Middle frontal gyrus (tissue), 1 donor: ENCODE measurements around the gene COL19A1.
"Not testable (repeated sequence)": the region's sequence is repeated elsewhere in the genome, so short reads cannot be mapped to it uniquely, and the experiment has no call there.

Experiments used
- DNase-seq: peaks from one replicate; pipeline ENCODE4 v3.0.0-alpha.2; 2015; ENCODE audit warnings: low spot score; ENCODE audit errors: extremely low spot score

The COL19A1 gene

GRCh38 chr6:69866351-69866769 lies at the start of gene COL19A1:
Gene COL19A1, plus strand, starts transcription at chr6:69866556. Its CDS starts 13,012 bp downstream, at chr6:69879568.
- DNase-seq, result no peak

DNA sequence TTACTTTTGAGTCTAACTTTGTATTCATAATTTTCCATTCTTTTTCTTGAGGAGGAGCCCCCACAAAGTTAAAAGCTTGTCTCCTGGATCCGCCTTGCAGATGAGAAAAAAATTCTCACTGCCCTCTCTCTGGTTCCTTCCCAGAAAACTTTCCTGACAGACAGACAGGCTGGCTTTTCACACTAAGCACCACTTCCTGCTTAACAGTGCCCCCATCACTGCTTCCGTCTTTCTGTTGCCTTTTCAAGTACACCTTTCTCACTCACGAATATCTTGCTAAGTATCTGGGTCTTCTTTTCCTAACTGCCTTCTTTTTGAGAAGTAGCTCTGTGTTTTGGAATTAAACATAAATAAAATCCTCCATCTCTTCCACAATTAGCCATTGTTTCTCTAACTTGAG lies 49.8 kb upstream of the COL19A1 start:
- DNase-seq, result no peak

DNA sequence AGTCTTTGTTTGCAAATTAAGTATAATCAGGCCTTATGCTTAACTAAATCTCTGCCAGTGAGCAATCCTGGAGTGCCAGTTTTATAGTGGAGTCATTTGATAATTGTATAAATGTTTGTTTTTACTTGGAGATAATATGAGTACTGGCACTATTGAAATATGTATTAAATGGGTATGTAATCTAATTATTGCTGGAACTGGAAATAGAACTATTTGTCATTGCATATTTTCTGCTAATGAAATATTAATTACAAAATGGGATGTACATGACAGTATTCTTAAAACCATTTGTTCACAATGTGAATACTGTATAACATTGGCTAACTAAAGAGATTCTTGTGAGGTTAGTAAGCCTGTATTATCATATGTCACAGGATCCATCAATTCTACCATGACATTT lies 49.0 kb upstream of the COL19A1 start:
- no peak for DNase-seq

DNA sequence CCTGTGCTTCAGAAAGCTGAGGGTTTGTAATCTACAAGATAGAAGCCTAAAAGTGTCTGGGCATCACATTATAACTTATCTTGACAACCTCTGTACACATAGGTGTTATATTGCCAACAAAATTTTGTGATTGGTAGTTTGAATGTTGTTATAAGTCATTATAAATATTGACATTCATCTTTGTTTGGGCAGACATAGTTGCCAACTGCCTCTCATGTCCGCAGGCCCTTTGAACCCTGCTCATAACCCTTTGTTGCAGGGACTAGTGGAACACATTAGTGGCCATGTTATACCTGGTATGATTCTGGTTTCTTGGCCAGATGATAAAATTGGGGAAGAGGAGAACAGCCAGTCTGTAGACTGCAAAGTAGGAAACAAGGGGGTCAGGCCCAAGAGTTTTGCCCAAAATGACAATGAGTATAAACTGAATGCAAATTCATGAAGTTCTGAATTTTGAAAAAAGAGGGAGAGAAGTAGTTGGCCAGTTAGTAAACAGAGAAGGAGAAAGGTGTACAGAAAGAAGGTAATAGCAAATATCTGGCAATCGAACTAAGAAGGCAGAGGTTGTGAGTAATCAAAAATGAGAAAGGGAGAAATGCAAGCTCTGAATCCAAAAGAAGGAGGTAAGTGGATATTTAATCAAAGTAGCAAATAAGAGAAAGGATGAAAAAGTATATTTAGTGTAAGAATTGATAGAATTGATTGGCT lies 48.0 kb upstream of the COL19A1 start:
- no peak for DNase-seq

DNA sequence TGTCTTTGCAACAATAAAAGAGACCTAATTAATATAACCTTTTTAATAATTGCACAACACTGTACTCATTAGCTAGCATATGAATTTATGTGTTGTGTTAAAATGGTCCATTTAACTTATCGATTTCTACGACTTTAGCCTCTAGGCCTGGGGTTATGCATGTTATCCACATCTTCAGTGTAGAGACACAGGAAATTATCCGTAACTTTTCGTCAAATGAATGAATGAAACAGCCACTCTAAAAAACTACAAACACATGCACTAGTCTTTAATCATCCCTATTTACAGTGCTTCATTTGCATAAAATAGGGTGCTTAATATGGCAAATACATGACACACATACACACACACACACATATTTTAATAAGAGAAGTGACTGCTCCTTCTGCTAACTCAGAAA lies 47.2 kb upstream of the COL19A1 start:
- no peak for DNase-seq

DNA sequence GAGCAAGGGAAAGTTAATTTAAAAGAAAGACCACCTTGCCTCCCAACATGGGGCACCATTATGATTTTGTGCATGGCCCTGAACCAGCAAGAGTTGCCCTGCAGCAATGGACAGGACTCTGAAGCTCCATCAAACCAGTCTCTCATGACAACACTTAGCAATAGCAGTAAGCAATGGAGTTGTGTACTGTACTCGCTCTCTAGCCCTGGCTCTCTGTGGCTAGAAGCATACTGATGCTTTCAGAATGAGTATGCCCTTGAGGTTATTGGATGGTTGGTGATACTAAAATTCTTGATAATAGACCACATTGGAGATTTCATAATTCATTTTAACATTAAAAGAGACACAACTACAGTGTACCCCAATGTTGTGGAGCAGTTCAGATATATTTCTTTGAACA lies 46.3 kb upstream of the COL19A1 start:
- DNase-seq, result no peak

GRCh38 chr6:69820438-69820837 lies 45.9 kb upstream of the COL19A1 start:
- no peak for DNase-seq

DNA sequence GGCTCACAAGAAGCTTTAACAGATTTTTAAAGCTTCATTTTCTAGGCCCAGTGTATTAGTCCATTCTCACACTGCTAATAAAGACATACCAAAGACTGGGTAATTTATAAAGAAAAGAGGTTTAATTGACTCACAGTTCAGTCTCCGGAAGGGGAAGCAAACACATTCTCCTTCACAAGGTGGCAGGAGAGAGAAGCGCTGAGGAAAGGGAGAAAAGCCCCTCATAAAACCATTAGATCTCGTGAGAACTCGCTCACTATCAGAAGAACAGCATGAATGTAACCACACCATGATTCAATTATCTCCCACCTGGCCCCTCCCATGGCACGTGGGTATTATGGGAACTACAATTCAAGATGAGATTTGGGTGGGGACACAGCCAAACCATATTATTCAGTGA lies 42.0 kb upstream of the COL19A1 start:
- not testable (repeated sequence) for DNase-seq

DNA sequence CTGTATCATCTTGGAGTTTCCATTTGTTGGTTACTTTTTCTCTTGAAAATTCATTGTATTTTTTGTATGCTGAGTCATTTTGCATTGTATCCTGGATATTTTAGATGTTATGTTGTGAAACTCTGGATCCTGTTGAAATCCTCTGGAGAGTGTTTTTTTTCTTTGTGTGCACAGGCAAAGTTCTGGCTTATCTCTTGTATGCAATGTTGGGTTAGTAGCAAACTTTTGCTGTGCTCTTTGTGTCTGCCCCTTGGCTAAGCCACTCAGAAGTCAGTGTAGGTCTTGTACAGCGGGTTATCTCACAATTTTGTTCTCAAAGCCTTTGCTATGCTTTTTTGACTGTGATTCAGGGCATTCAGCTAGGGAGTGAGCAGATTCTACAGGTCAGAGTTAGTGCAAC lies 40.5 kb upstream of the COL19A1 start:
- no peak for DNase-seq

GRCh38 chr6:69827276-69827893 lies 39.0 kb upstream of the COL19A1 start:
- no peak for DNase-seq

GRCh38 chr6:69832558-69832957 lies 33.8 kb upstream of the COL19A1 start:
- no peak for DNase-seq

- no peak for DNase-seq
Measured at GRCh38 chr6:69835414-69836179, 30.8 kb upstream of the COL19A1 start.

GRCh38 chr6:69841862-69842261 lies 24.5 kb upstream of the COL19A1 start:
- no peak for DNase-seq

GRCh38 chr6:69843189-69843588 lies 23.2 kb upstream of the COL19A1 start:
- no peak for DNase-seq

GRCh38 chr6:69846312-69846711 lies 20.0 kb upstream of the COL19A1 start:
- no peak for DNase-seq

GRCh38 chr6:69846770-69847491 lies 19.4 kb upstream of the COL19A1 start:
- DNase-seq, result no peak

GRCh38 chr6:69847492-69847788 lies 18.9 kb upstream of the COL19A1 start:
- no peak for DNase-seq

DNA sequence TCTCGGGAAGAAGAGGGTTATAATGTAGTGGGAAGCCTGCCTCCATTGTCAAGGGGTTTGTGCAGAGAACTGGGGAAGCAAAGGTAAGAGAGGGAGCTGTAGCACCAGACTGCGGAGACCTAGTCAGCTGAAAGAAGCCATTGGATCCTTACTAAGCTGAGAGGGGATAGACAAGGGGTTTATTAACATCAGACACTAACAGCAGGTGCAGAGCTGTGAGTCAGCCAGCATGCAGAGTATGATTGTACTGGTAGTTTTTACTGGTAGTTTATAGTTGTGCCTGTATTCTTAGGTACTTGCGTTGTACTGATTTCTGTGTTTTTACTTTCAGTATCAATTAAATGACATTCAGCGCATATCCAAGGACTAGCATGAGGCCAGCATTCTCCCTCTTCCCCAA lies 17.8 kb upstream of the COL19A1 start:
- DNase-seq, result no peak

- no peak for DNase-seq
Measured at GRCh38 chr6:69852706-69853105, 13.7 kb upstream of the COL19A1 start.

DNA sequence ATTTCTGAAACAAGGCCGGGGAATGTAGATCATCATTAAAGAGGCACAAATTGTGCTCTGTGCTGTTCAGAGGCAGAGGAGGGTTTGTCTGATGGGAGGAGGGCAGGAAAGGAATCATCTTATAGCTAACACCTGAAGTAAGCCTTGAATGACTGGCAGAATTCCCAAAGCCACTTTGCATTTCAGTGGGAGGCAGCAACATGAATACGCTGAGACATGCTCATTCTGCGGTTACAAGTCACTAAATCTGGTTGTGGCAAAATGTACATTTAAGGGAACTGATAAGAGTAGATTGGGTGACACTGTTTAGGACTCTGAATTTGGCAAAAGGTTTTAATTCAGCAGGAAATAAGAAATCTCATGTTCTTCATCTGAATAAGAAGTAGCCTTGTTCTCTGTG lies 4.4 kb upstream of the COL19A1 start:
- DNase-seq, result no peak

DNA sequence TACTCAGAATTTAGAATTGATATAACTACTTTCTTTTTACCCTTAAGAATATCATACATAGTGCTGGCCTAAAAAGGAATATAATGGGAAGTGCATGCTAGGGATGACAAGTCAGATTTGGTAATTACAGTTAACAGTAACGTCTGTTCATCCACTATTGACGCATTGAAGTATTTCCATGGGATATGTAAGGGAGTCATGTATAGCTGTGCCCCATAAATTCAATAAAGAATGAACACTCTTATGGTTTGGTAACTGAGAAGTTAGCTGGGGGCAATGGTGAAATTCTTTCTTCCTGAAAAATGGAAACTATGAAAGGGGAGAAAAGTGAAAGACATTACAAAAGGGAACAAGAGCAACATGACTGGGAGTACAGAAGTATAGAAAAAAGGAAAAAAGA lies 2.6 kb upstream of the COL19A1 start:
- DNase-seq, result no peak

DNA sequence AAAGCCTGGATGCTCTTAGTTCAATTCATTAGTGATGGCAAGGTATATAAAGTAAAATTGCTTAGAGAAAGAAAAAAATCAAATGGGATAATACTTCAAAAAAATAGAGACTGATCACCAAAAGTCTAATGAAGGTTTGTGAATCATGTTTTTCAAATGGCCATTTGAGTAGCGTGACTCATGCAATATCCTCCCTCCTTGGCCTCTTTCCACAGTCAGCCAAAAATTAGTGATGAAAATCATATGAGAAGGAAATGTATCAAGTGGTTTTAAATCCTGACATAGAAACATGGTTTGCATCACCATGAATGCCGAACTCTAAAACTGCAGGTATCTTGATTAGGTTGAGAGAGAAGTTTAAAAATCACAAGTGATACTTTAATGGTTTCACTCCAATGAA lies 1.2 kb upstream of the COL19A1 start:
- DNase-seq, result no peak
